ENCODE data around the gene UPK1A. TPM values are rescaled to one million over a fixed set of nuclear protein-coding genes. Genes with fewer than 3 reads are reported as not detected.

UPK1A gene
- total RNA-seq, 4 donors from 2014 or later: 0.34 TPM; not detected in 3

DNA sequence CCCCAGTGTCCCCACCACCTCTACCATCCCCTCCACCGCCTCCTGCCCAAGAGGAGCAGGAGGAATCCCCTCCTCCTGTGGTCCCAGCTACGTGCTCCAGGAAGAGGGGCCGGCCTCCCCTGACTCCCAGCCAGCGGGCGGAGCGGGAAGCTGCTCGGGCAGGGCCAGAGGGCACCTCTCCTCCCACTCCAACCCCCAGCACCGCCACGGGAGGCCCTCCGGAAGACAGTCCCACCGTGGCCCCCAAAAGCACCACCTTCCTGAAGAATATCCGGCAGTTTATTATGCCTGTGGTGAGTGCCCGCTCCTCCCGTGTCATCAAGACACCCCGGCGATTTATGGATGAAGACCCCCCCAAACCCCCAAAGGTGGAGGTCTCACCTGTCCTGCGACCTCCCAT lies 54.3 kb downstream of the UPK1A start:
- TF ChIP-seq, protein P1, sequence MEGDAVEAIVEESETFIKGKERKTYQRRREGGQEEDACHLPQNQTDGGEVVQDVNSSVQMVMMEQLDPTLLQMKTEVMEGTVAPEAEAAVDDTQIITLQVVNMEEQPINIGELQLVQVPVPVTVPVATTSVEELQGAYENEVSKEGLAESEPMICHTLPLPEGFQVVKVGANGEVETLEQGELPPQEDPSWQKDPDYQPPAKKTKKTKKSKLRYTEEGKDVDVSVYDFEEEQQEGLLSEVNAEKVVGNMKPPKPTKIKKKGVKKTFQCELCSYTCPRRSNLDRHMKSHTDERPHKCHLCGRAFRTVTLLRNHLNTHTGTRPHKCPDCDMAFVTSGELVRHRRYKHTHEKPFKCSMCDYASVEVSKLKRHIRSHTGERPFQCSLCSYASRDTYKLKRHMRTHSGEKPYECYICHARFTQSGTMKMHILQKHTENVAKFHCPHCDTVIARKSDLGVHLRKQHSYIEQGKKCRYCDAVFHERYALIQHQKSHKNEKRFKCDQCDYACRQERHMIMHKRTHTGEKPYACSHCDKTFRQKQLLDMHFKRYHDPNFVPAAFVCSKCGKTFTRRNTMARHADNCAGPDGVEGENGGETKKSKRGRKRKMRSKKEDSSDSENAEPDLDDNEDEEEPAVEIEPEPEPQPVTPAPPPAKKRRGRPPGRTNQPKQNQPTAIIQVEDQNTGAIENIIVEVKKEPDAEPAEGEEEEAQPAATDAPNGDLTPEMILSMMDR (IDR thresholded peaks at IDR 0.05; ENCODE audit: low read depth): no peak

DNA sequence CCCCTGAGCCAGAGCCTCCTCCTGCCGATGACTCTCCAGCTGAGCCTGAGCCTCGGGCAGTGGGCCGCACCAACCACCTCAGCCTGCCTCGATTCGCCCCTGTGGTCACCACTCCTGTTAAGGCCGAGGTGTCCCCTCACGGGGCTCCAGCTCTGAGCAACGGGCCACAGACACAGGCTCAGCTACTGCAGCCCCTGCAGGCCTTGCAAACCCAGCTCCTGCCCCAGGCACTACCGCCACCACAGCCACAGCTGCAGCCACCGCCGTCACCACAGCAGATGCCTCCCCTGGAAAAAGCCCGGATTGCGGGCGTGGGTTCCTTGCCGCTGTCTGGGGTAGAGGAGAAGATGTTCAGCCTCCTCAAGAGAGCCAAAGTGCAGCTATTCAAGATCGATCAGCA lies 55.1 kb downstream of the UPK1A start:
- TF ChIP-seq, protein P1 (IDR thresholded peaks at IDR 0.05; ENCODE audit: low read depth): no peak

DNA sequence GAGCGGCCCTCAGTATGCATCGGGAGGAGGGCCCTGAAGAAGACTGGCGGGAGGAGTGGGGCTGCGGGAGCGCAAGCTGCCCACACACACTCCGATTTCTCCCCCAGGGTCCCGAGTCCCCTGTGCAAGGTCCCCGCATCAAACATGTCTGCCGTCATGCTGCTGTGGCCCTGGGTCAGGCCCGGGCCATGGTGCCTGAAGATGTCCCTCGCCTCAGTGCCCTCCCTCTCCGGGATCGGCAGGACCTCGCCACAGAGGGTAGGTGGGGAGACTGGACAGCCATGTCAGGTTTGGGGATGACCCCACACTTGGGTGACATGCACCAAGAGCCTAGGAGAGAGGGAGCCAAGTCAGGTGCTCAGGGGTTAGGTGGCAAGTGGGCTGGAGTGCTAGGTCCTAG lies 56.1 kb downstream of the UPK1A start:
- TF ChIP-seq, protein P1 (IDR thresholded peaks at IDR 0.05; ENCODE audit: low read depth): no peak

DNA sequence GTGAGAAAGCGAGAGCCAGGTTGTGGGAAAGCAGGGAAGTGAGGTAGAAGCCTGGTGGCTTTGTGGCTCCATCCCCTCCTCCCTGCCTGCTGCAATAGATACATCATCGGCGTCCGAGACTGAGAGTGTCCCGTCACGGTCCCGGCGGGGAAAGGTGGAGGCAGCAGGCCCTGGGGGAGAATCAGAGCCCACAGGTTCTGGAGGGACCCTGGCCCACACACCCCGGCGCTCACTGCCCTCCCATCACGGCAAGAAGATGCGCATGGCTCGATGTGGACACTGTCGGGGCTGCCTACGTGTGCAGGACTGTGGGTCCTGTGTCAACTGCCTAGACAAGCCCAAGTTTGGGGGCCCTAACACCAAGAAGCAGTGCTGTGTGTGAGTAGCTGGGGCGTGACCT lies 56.6 kb downstream of the UPK1A start:
- TF ChIP-seq, protein P1 (IDR thresholded peaks at IDR 0.05; ENCODE audit: low read depth): no peak

DNA sequence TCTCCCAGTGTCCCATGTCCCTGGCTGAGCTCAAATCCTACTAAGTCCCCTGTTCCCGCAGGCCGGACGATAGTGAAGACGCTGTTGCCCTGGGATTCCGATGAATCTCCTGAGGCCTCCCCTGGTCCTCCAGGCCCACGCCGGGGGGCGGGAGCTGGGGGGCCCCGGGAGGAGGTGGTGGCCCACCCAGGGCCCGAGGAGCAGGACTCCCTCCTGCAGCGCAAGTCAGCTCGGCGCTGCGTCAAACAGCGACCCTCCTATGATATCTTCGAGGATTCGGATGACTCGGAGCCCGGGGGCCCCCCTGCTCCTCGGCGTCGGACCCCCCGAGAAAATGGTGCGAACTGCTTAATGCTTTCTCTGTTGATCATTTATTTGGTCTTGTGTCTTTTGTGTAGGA lies 57.4 kb downstream of the UPK1A start:
- TF ChIP-seq, protein P1 (IDR thresholded peaks at IDR 0.05; ENCODE audit: low read depth): no peak

DNA sequence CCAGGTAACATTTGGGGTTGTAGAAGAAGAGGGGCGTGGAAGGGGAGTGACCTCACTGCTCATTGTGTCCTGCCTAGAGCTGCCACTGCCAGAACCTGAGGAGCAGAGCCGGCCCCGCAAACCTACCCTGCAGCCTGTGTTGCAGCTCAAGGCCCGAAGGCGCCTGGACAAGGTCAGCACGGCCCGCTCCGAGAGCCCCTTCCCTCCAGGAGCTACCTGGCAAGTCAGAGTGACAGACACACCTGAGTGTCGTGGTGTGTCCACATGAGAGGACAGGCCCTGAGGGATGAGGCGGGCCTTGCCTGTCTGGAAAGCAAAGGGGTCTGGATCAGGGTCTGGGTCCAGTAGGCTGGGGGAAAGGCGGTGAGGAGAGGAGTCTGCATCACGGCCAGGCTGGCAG lies 58.2 kb downstream of the UPK1A start:
- TF ChIP-seq, protein P1 (IDR thresholded peaks at IDR 0.05; ENCODE audit: low read depth): no peak

DNA sequence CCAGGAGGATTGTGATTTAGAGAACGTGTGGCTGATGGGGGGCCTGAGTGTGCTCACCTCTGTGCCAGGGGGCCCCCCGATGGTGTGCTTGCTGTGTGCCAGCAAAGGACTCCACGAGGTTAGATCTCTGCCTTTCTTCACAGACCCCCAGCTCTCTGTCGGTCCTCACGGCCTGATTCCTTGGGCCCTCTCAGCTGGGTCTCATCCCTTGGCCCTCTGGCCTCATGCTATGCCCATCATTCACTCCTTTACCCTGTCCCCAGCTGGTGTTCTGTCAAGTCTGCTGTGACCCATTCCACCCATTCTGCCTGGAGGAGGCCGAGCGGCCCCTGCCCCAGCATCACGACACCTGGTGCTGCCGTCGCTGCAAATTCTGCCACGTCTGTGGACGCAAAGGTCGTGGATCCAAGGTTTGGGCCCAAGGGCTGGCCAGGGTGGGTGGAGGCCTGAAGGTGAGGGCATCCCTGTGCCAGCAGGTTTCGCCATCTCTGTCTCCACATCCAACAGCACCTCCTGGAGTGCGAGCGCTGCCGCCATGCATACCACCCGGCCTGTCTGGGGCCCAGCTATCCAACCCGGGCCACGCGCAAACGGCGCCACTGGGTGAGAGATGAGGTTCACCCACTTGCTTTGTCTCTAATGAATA lies 59.0 kb downstream of the UPK1A start:
- TF ChIP-seq, protein P1 (IDR thresholded peaks at IDR 0.05; ENCODE audit: low read depth): no peak
